GM10847 (cell line): ENCODE results near the gene SHANK3.
A peak's percentile ranks its signal among the peaks of the same experiment; 100 is the strongest.

Source experiments
- POLR2A ChIP-seq: IDR thresholded peaks from 2 replicates; pipeline ENCODE4 v1.6.1; 2011; ENCODE audit not compliant: insufficient read length; ENCODE audit errors: extremely low read depth

SHANK3 gene

GRCh38 chr22:50672471-50673230 is at the start of gene SHANK3:
TSS of gene SHANK3 (plus strand) at chr22:50672823.
- TF ChIP-seq POLR2A, result no peak

- TF ChIP-seq POLR2A, result no peak
Observed at GRCh38 chr22:50624347-50625130, 48.1 kb upstream of the SHANK3 start.

- no peak for TF ChIP-seq POLR2A
Observed at GRCh38 chr22:50625131-50625567, 47.5 kb upstream of the SHANK3 start.

GRCh38 chr22:50625568-50626313 is 46.9 kb upstream of the SHANK3 start:
- TF ChIP-seq POLR2A, result no peak

GRCh38 chr22:50626314-50626849 is 46.2 kb upstream of the SHANK3 start:
- no peak for TF ChIP-seq POLR2A

GRCh38 chr22:50626850-50627641 is 45.6 kb upstream of the SHANK3 start:
- no peak for TF ChIP-seq POLR2A

GRCh38 chr22:50627642-50628542 is 44.7 kb upstream of the SHANK3 start, which contains the start of gene ARSA:
TSS of gene ARSA (minus strand) at chr22:50628152. CDS start at chr22:50627779, 373 bp downstream.
- TF ChIP-seq POLR2A, result peak; percentile 58

- no peak for TF ChIP-seq POLR2A
Observed at GRCh38 chr22:50628543-50629134, 44.0 kb upstream of the SHANK3 start.

- TF ChIP-seq POLR2A, result no peak
Observed at GRCh38 chr22:50630376-50630775, 42.2 kb upstream of the SHANK3 start.

- TF ChIP-seq POLR2A, result no peak
Observed at GRCh38 chr22:50633086-50633485, 39.5 kb upstream of the SHANK3 start.

GRCh38 chr22:50633771-50634170 is 38.9 kb upstream of the SHANK3 start:
- TF ChIP-seq POLR2A, result no peak

GRCh38 chr22:50635591-50635990 is 37.0 kb upstream of the SHANK3 start:
- no peak for TF ChIP-seq POLR2A

GRCh38 chr22:50640857-50641647 is 31.6 kb upstream of the SHANK3 start:
- TF ChIP-seq POLR2A, result no peak
